ENCODE measurements around the gene PTPRJ. TPM values are rescaled to one million over a fixed set of nuclear protein-coding genes. Genes with fewer than 3 reads are reported as not detected.
A peak's percentile ranks its signal among the peaks of the same experiment; 100 is the strongest.

The PTPRJ gene
- total RNA-seq, 6 experiments from 2014 or later = 12.5 to 33.0 (median 19.8) TPM

DNA sequence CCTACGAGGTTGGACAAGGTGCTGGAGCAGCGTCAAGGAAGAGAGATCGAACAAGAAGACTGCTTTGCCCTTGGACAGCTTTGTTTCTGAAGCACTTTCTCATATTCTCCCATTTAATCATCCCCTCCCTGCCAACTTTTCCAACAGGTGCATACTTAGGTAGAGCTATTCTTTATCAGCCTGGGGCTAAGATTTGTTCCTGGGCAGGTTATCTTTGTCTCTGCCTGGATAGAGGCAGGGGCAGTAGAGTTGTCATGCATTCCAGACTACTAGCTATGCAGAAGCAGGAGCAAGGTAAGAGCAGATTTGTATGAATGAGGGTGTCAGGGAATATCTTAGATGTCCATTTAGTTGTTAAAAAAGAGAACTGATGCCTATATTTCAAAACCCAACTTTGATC is 82.3 kb downstream of the PTPRJ start:
- H3K4me1 ChIP-seq = peaks cover 0 to 48% (median 0%) of the 10 kb centered on the region in 4 donors

DNA sequence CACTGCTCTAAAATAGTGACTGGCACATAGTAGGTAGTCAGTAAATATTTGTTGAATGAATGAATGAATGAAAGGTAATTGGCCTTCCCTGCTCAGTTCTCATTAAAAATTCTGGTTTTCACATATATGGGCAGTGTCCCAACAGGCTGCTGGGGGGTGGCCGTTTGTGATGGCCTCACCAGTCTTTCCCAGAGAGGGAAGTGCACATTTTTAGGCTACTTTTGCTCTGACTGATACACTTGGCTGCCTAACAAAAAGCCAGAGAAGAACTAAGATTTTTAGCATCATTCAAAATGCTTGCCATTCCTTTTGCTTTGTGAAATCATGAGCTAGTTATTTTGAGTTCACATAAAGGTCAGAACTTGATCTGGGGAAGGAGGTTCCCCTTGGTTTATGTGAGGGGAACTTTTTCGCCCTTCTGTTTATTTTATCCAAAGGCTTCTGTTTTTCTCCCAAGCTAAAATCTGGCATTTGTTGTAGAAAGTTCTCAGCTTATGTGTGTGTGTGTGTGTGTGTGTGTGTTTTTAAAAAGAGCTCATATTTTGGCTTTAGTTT is 83.1 kb downstream of the PTPRJ start:
- no peaks in the 10 kb centered on the region for H3K36me3 ChIP-seq
- peak overlapping the region in 2 of 3 donors; percentile 18 to 47 for H3K27ac ChIP-seq
- H3K9me3 ChIP-seq = no peaks in the 10 kb centered on the region
- H3K4me1 ChIP-seq = peaks cover 0 to 42% (median 0%) of the 10 kb centered on the region in 4 donors
- DNase-seq = no peak
- no peaks in the 10 kb centered on the region for H3K27me3 ChIP-seq
- no peak overlapping the region for H3K4me3 ChIP-seq
- TF ChIP-seq POLR2A (IDR thresholded peaks at IDR 0.05) = no peak
- TF ChIP-seq, protein P1, sequence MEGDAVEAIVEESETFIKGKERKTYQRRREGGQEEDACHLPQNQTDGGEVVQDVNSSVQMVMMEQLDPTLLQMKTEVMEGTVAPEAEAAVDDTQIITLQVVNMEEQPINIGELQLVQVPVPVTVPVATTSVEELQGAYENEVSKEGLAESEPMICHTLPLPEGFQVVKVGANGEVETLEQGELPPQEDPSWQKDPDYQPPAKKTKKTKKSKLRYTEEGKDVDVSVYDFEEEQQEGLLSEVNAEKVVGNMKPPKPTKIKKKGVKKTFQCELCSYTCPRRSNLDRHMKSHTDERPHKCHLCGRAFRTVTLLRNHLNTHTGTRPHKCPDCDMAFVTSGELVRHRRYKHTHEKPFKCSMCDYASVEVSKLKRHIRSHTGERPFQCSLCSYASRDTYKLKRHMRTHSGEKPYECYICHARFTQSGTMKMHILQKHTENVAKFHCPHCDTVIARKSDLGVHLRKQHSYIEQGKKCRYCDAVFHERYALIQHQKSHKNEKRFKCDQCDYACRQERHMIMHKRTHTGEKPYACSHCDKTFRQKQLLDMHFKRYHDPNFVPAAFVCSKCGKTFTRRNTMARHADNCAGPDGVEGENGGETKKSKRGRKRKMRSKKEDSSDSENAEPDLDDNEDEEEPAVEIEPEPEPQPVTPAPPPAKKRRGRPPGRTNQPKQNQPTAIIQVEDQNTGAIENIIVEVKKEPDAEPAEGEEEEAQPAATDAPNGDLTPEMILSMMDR (IDR thresholded peaks at IDR 0.05) = no peak
- WGBS (ENCODE audit: insufficient coverage, low coverage, low lambda C conversion rate, missing lambda C conversion rate) = 17% methylated on average over 2 of the region's 2 CpGs
- ATAC-seq = peak; percentile 4 to 60 (median 48)
- intact Hi-C loops (cut with DNase I) = no loop called here

More for the DNA sequence above, 82.3 kb downstream of the PTPRJ start:
- TF ChIP-seq POLR2A (IDR thresholded peaks at IDR 0.05) = no peak
- TF ChIP-seq, protein P1 (IDR thresholded peaks at IDR 0.05) = no peak
- Histone ChIP-seq H3K27me3 (no peaks in the 10 kb centered on the region), H3K4me3 (no peak overlapping the region), H3K9me3 (no peaks in the 10 kb centered on the region), H3K36me3 (no peaks in the 10 kb centered on the region), H3K27ac (no peak overlapping the region)
- no peak for ATAC-seq
- intact Hi-C loops (cut with DNase I) = no loop called here
- 81% methylated on average over 3 of the region's 3 CpGs for whole genome bisulfite sequencing (ENCODE audit: insufficient coverage, low coverage, low lambda C conversion rate, missing lambda C conversion rate)
- no peak for DNase-seq

DNA sequence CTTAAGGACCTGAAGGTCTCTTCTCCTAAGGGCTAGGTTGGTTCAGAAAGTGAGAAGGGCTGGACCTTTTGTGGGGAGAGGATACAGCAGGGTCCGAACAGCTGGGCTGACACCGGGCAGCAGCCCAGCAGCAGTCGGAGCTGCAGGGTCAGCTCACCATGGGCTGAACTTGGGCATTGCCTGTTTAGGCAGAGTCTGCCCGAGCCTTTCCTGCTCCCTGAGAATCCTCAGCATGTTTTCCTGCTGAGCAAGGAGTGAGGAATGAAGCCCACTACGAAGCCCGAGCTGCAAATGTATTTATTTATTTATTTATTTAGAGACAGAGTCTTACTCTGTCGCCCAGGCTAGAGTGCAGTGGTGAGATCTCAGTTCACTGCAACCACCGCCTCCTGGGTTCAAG is 83.9 kb downstream of the PTPRJ start:
- 62% methylated on average over 7 of the region's 8 CpGs for WGBS (ENCODE audit: insufficient coverage, low coverage, low lambda C conversion rate, missing lambda C conversion rate)
- Histone ChIP-seq H3K9me3 (no peaks in the 10 kb centered on the region), H3K27ac (peak overlapping the region; percentile 36 to 61 (median 47)), H3K4me1 (peaks cover 0 to 40% (median 0%) of the 10 kb centered on the region in 4 donors), H3K36me3 (no peaks in the 10 kb centered on the region), H3K4me3 (no peak overlapping the region), H3K27me3 (no peaks in the 10 kb centered on the region)
- ATAC-seq = peak in 1 of 4 donors; percentile 23
- TF ChIP-seq, protein P1 (IDR thresholded peaks at IDR 0.05) = no peak
- no peak for TF ChIP-seq POLR2A (IDR thresholded peaks at IDR 0.05)
- intact Hi-C loops (cut with DNase I) = no loop called here
- no peak for DNase-seq

DNA sequence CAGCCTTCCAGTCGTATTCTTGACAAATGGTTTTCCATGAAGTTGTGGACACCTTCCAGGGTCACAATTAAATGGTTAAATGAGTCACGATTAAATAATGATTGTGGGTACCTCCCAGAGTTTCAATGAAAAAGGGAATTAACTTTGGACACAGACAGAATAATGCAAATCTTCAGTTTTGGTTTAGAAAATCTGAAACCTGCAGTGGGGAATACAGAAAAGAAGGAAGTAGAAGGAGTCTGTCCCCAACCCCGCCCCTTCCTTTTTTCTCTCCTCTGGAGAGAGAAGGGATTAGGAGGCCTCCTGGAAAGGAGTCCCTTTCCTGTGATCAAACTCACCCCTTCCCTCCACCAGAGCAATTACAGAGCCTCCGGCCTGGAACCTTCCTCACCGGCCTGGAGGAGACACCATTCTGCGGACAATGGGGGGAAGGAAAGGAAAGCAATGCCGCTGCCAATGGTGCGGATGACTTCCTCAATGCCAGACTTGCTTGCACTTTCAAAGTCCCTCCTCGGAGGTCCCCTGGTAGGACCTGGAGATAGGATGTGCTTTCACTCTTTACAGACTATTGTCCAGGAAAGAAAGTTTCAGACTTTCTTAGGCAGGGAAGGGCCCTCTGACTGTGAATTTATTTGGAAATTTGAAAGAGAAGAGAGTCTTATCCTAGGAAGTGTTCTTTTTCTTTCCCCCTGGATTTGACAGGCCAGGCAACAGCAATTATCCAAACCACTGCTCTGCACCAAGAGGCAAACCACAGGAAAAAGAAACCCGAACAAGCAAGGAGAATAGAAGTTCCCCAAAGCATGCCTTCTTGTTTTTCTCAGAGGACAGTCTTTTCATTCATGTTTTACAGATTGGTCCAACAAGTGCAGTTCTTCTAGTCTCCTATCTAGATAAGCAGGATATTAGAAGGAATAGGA is 86.8 kb downstream of the PTPRJ start:
- intact Hi-C loops (cut with DNase I) = no loop called here
- DNase-seq (no peak), ATAC-seq (peak; percentile 28 to 42 (median 38))
- Histone ChIP-seq H3K9me3 (no peaks in the 10 kb centered on the region), H3K27me3 (no peaks in the 10 kb centered on the region), H3K36me3 (no peaks in the 10 kb centered on the region), H3K4me1 (peaks cover 0 to 24% (median 0%) of the 10 kb centered on the region in 4 donors), H3K4me3 (no peak overlapping the region), H3K27ac (no peak overlapping the region)
- TF ChIP-seq, protein P1 (IDR thresholded peaks at IDR 0.05) = no peak
- no peak for TF ChIP-seq POLR2A (IDR thresholded peaks at IDR 0.05)
- WGBS (ENCODE audit: insufficient coverage, low coverage, low lambda C conversion rate, missing lambda C conversion rate) = 53% methylated on average over 8 of the region's 10 CpGs

Data from right lobe of liver (tissue), 6 donors.